C4-2B (cell line): Measurements from ENCODE around the gene KCNJ18.
"Not testable (repeated sequence)": the region's sequence is repeated elsewhere in the genome, so short reads cannot be mapped to it uniquely, and the experiment has no call there.

Experiments used
- CTCF ChIP-seq: fragments of 450-650 bp; conservative IDR thresholded peaks from 2 replicates; pipeline ENCODE4 v1.5.1; 2017; ENCODE audit warnings: mild to moderate bottlenecking
- ZFX ChIP-seq: fragments of 450-650 bp; IDR thresholded peaks from 2 replicates; pipeline ENCODE4 v1.6.1; 2017

- not testable (repeated sequence) for TF ChIP-seq CTCF, ZFX
Measured at GRCh38 chr17:21746415-21746814, 54.1 kb downstream of the KCNJ18 start.
